ENCODE results near the gene BMAL1. TPM values are rescaled to one million over a fixed set of nuclear protein-coding genes. Genes with fewer than 3 reads are reported as not detected.
A peak's percentile ranks its signal among the peaks of the same experiment; 100 is the strongest.

The BMAL1 gene
- total and polyA plus RNA-seq, 2 of the 8 experiments (the other 6 are each of a cell fraction or from before 2014, with no cell fraction given): 6.8 to 6.9 TPM

DNA sequence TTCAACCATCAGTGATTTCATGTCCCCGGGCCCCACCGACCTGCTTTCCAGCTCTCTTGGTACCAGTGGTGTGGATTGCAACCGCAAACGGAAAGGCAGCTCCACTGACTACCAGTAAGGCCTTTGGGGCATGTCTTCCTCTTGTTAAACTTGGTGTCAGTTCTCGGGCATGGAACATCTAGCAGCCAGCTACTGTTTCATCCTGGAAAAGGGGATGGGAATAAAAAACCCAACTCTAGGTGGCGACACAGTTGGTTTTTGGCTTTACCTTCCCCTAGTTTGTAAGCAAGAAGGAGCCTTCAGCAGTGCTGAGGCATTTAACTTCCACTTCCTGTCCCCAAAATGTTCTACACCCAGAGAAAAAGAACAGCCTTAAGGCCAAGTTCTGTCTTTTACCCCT is 76.7 kb downstream of the BMAL1 start:
- Histone ChIP-seq H4K20me1 (replicated peaks in 1 of 2; ENCODE audit: control insufficient read depth in 1 of 2, insufficient read depth in 2 of 2, low read length in 2 of 2) (no peaks in the 10 kb centered on the region), H3K4me2 (ENCODE audit: insufficient read depth in 1 of 2, low read depth in 2 of 2, low read length in 2 of 2) (no peak overlapping the region), H3K27ac (ENCODE audit: low read depth, low read length) (no peak overlapping the region), H3K14ac (ENCODE audit: insufficient read length) (no peak overlapping the region), H2BK15ac (ENCODE audit: low read length) (no peak overlapping the region), H3K9me3 (ENCODE audit: insufficient read depth in 2 of 2, low read depth in 1 of 2, low read length in 1 of 2) (no peaks in the 10 kb centered on the region), H3K27me3 (replicated peaks in 1 of 4; ENCODE audit: control insufficient read depth in 3 of 4, extremely low read depth in 1 of 4, insufficient read depth in 3 of 4, low read length in 3 of 4) (no peaks in the 10 kb centered on the region), H3K4ac (replicated peaks; ENCODE audit: insufficient read length, low read depth, low read length) (no peak overlapping the region), H3K18ac (ENCODE audit: extremely low read depth, low read length) (no peak overlapping the region), H3K79me2 (ENCODE audit: control insufficient read depth in 1 of 2, insufficient read depth in 2 of 2, low read length in 2 of 2) (no peaks in the 10 kb centered on the region), H4K5ac (ENCODE audit: insufficient read length, low read depth, low read length) (no peak overlapping the region), H2BK20ac (ENCODE audit: low read length) (no peak overlapping the region), H3K9ac (replicated peaks in 1 of 4; ENCODE audit: extremely low read depth in 1 of 4, low read depth in 3 of 4, low read length in 3 of 4) (no peak overlapping the region), H3K36me3 (ENCODE audit: control insufficient read depth in 2 of 4, insufficient read depth in 4 of 4, low read length in 3 of 4) (no peaks in the 10 kb centered on the region), H3K79me1 (ENCODE audit: low read depth, low read length) (no peaks in the 10 kb centered on the region), H2BK120ac (replicated peaks; ENCODE audit: low read depth, low read length) (no peak overlapping the region), H4K91ac (replicated peaks; ENCODE audit: insufficient read length, low read length) (no peak overlapping the region), H3K23me2 (ENCODE audit: low read depth, low read length) (no peaks in the 10 kb centered on the region), H3K56ac (replicated peaks; ENCODE audit: insufficient read length, low read depth, low read length) (no peak overlapping the region), H4K8ac (ENCODE audit: extremely low read depth, insufficient read depth, low read length) (no peak overlapping the region), H2AFZ (ENCODE audit: low read length) (no peak overlapping the region), H3K23ac (ENCODE audit: insufficient read length) (no peak overlapping the region), H2BK12ac (ENCODE audit: low read depth, low read length) (no peak overlapping the region), H2AK5ac (ENCODE audit: low read depth, low read length) (no peak overlapping the region), H3K4me3 (ENCODE audit: extremely low read depth in 1 of 4, insufficient read depth in 2 of 4, low read depth in 3 of 4, low read length in 4 of 4) (no peak overlapping the region), H3K4me1 (replicated peaks in 1 of 4; ENCODE audit: control insufficient read depth in 3 of 4, insufficient read depth in 4 of 4, low read length in 3 of 4) (peaks cover 0 to 4% (median 0%) of the 10 kb centered on the region in 4 experiments; a peak in 2 of 7 replicates), H2BK5ac (ENCODE audit: low read depth, low read length) (no peak overlapping the region)
- TF ChIP-seq SIX5 (IDR thresholded peaks at IDR 0.05; ENCODE audit: low read depth, low read length): no peak
- TF ChIP-seq, protein P1, sequence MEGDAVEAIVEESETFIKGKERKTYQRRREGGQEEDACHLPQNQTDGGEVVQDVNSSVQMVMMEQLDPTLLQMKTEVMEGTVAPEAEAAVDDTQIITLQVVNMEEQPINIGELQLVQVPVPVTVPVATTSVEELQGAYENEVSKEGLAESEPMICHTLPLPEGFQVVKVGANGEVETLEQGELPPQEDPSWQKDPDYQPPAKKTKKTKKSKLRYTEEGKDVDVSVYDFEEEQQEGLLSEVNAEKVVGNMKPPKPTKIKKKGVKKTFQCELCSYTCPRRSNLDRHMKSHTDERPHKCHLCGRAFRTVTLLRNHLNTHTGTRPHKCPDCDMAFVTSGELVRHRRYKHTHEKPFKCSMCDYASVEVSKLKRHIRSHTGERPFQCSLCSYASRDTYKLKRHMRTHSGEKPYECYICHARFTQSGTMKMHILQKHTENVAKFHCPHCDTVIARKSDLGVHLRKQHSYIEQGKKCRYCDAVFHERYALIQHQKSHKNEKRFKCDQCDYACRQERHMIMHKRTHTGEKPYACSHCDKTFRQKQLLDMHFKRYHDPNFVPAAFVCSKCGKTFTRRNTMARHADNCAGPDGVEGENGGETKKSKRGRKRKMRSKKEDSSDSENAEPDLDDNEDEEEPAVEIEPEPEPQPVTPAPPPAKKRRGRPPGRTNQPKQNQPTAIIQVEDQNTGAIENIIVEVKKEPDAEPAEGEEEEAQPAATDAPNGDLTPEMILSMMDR (IDR thresholded peaks at IDR 0.05; ENCODE audit: control extremely low read depth in 1 of 3, insufficient read depth in 1 of 3, low read depth in 1 of 3, low read length in 3 of 3): peak in 2 of 3 experiments; percentile 64; a peak in 3 of 4 replicates
- TF ChIP-seq RAD21 (IDR thresholded peaks at IDR 0.05 in 1 of 2, conservative IDR thresholded peaks at IDR 0.05 in 1 of 2; ENCODE audit: low read depth in 2 of 2, low read length in 2 of 2): peak; percentile 52 to 62
- no peak for TF ChIP-seq TCF12 (IDR thresholded peaks at IDR 0.05; ENCODE audit: low read depth, low read length)
- no peak for TF ChIP-seq TBP (IDR thresholded peaks at IDR 0.05; ENCODE audit: low read depth, low read length)
- FAIRE-seq (peak; percentile 81), DNase-seq (ENCODE audit: low read depth in 1 of 2, low spot score in 2 of 2) (no peak)
- POLR2A ChIA-PET (ENCODE audit: partially characterized antibody): no interaction called here
- 76% methylated on average over 6 of the region's 6 CpGs; no CpG with 5 or more reads in 1 of the 2 experiments for WGBS, 2 experiments (ENCODE audit: extremely low coverage in 1 of 2, insufficient coverage in 1 of 2, insufficient read length in 1 of 2, insufficient replicate concordance in 2 of 2, low coverage in 1 of 2, low lambda C conversion rate in 2 of 2, missing lambda C conversion rate in 1 of 2)
- CTCF ChIA-PET (ENCODE audit: partially characterized antibody): interaction anchor here (0.5 to 14.6 kb wide), 27 partner anchors 9 to 1975 kb away, joined by 3 to 129 read pairs (median 4); no protein-coding TSS in a partner anchor

All from H1 (cell line).